HG03280 (cell line): ENCODE data around the gene EPHA3.

Experiments used
- ATAC-seq: cut with Tn5 transposase; IDR thresholded peaks from one replicate; pipeline ENCODE4 v1.9.1; 2021; ENCODE audit warnings: mild to moderate bottlenecking, moderate library complexity; ENCODE audit not compliant: unreplicated experiment

EPHA3 gene

DNA sequence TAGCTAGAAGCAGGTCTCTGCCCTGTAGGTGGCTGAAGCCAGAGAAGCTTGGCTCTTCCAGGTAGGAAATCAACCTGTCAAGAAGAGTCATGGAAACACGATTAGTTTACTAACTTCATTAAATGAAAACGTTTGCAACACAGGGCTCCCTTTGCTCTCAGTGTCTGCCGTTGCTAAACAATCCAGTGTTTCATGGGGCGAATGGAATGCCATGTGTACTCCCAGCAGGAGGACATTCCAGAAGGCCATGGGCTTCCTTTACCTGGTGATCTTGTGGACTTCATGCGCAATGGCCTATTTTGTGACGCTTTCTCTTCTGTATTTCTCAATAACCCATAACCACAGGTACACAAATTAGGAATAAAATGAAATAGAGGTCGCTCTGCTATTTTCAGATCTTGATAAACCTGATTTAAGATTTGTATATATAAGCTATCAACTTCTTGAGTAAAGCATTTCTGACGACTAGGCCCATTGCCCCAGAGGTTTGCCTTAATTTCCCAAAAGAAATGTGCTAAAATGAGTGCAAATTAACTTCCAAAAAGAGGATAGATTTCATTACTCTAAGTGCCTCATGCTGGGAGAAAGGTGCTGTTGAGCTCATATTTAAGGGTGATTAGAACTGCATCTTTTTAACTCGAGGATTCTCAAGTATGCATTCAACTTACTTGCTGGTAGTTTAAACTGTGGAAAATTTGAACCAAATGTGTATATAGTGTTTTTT is 171.0 kb downstream of the EPHA3 start:
- no peak for ATAC-seq

DNA sequence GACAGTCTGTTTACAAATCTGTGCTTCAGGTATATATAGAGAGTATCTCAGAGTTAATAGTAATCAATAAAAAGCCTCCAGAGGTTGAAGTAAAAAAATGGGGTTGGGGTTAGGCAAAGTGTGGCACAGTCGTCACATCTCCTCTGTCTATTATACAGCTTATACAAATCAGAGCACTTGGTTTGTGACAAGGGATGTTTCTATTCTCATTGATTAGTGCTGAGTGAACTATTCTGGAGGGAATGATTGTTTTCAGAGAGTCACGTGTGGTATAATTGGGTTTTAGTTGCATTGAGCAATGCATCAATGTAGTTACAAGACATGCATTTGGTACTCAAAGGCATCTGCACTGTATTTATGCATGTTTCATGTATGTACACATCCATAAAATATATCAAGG is 172.9 kb downstream of the EPHA3 start:
- no peak for ATAC-seq

DNA sequence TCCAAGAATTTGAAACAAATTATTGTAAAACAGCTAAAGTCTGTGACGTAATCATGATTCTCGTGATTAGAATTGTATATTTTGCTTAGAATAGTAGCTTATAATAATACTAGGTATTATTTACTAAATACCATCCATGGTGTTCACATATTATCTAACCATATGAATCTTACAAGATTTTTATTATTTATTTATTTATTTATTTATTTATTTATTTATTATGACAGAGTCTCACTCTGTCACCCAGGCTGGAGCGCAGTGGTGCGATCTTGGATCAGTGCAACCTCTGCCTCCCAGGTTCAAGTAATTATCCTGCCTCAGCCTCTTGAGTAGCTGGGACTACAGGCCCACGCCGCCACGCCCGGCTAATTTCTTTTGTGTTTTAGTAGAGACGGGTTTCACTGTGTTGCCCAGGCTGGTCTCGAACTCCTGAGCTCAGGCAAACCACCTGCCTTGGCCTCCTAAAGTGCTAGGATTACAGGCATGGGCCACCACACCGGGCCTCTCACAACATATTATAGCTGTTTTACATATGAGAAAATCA is 173.5 kb downstream of the EPHA3 start:
- ATAC-seq: no peak

DNA sequence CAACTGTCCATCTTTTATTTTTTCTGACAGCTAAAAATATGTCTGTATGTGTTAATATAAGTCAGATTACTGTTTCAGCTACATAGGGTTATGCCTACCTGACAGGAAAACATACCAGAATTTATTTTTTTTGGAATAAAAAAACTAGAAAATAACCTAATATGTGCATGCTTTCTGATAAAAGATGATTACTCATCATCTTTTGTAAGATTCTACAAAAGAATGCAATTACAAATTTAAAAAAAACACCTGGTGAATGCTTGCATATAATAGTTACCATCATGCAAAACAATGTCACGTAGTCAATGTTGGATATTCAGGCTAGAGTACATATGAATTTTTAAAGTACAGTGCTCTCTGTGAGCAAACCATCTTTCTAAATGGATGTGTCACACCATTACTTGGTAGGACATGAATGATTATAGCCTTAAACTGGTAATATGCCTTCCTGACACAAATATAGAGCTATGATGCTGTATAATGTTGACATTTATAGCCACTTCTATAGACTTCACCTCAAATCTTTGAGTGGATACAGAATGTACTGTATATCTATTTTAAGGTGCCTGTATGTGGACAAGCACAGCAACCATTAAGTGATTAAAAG is 180.6 kb downstream of the EPHA3 start:
- no peak for ATAC-seq

DNA sequence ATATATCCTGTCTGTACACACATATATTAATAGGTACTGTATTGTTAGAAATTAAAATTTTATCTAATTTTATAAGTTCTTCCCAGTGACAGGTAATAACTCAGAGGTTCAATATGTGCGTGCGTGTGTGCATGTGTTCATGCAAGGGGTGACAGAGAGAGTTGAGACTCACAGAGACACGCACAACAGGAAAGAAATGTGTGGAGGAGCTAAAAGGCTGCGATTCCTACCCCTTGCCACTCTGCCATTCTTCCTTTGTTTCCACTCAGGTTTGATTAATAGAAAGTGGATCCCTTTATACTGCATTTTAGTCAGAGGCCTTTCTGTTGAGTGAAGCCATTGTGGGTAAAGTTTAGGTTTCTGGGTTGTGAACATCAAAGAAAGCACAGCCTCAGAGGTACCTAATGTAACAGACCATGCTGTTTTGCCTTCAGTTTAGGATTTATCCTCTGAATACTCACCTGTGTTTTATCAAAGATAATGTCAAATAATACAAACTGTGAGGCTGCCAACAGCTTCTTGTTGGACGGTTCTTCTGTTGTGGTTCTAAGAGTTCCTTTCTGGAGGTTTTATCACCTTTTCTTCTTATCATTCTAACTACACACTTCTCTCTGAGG is 182.3 kb downstream of the EPHA3 start:
- no peak for ATAC-seq

DNA sequence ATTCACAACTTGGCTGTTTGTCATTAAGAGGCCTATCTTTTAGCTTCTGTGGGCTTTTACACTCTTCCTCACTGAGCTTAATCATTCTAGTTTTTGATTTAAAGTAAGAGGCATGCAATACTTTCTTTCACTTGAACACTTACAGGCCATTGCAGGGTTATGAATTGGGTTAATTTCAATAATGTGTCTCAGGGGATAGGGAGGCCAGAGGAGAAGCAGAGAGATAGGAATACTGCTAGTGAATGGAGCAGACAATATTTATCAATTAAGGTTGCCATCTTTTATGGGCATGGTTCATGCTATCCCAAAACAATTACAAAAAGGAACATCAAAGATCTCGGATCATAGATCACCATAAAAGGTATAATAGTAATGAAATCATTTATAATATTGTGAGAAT is 189.8 kb downstream of the EPHA3 start:
- no peak for ATAC-seq

DNA sequence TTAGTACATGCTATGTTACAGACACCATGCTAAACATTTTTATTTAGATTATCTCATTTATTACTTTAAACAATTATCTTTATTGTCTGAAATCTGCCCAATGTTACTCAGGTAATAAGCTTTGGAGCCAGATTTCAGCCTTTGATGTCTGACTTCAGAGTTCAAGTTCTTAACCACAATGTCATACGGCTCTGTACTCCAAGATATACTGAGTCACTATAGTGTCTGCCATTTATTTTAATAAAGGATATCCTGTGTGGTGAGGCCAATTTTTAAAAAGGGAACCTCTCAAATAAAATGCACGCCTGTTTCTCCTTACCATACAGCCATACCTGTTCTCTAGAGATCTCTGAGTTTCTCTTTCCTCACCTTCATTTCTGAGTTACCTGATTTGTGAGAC is 193.1 kb downstream of the EPHA3 start:
- no peak for ATAC-seq

DNA sequence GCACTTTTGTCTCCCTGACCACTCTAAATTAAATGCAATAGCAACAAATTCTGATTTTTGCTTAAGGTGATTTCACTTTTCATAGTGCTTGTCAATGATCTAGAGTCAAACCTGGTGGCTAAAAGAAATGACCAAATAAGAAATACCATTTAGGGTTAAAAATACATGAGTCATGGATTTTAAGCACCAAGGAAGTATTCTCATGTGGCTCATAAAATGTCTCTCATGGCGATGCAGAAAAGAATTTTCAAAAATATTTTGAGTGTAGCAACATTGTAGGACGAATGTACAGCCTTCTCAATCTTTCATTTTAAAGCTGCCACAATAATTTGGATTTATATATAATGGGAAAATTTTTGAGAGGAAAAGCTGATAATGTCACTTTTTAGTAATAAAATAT is 193.6 kb downstream of the EPHA3 start:
- no peak for ATAC-seq

DNA sequence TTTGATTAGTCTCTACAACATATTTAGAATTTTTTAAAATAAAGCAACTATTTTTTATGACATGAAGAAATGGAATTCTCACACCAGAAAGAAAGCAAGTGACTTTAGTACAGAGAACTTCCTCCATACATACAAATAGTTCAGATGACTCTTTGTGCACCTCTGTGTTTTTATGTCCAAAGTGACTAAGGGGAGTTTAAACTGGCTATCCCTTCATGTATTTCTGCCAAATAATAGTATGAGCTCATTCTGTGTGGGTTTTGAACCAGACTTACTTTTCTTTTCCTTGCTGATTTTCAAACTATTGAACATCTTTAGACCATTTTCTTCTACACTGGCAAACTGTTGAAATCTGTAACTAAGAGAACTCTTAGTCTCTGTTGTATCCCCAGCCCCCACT is 196.3 kb downstream of the EPHA3 start:
- ATAC-seq: no peak

DNA sequence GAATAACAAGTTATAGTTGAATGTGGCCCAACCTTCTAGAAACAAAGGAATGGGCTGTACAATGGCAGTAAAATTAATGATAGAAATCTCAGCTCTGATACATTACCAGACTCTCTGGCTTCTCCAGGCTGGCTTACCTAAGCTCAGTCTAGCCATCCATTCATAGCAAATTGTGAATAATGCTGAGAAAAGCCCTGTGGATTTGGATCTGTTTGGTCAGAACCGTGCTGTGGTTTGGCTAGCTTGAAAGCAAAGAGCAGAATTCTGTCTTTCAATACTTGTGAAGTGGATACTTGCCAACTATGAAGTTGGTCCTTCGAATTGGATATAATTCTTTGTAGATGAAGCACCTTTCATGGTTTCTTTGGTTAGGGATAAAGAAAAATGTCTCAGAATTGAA is 199.1 kb downstream of the EPHA3 start:
- no peak for ATAC-seq

DNA sequence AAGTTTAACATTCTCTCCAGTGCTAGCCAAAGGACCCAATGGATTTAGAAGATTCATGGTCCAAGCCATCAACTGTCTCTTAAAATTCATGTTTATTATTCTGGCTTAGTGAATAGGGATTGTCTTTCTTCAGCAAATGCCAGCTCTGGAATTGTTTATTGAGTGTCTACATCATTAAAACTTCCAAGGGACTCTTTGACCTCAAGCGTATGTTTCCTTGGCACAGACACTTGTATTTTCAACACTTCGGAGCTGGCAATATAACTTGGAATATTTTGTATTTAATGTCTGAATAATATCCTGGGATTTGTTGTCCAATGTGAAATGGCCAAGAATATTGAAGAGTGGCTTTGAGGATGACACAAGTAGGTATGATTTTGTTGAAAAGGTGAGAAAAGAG is 204.2 kb downstream of the EPHA3 start:
- no peak for ATAC-seq

DNA sequence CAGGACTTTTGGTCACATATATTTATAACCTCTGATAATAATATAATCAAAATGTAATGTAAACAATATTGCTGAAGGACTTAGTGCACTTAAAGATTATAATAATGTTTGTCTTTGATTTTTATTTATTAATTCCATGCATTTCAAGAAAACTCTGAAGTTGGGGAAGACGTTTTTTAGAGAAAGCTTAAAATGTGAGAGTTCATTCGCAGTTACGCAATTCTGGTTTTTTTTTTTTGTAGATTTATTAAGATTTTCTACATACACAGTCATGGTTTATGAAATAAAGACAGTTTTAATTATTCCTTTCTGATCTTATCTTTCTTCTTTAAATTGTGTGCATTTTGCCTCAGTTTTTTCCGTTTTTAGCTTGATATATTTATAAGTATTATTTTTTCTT is 204.7 kb downstream of the EPHA3 start:
- ATAC-seq: no peak

DNA sequence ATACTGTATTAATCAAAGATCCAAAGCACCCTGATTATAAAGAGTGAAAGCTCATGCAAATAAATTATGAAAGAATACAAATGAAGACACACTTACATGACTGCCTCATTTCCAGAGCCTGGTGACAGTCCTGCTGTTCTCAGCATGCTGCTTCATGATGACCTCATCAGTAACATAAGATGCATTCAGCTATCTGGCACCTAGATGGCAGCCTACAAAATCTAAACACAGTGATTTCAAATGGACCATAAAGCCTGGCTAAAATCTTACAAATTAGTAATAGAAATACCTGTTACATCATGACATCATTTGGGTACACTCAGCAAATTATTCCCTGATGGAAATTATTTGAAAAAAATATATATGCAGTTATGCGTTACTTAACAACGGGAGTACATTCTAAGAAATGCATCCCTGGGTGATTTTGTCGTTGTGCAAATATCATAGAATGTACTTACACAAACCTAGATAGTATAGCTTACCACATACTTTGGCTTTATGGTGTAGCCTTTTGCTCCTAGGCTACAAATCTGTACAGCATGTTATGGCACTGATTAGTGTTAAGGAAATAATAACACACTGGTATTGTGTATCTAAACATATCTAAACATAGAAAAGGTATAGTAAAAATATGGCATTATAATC is 207.2 kb downstream of the EPHA3 start:
- ATAC-seq: no peak

DNA sequence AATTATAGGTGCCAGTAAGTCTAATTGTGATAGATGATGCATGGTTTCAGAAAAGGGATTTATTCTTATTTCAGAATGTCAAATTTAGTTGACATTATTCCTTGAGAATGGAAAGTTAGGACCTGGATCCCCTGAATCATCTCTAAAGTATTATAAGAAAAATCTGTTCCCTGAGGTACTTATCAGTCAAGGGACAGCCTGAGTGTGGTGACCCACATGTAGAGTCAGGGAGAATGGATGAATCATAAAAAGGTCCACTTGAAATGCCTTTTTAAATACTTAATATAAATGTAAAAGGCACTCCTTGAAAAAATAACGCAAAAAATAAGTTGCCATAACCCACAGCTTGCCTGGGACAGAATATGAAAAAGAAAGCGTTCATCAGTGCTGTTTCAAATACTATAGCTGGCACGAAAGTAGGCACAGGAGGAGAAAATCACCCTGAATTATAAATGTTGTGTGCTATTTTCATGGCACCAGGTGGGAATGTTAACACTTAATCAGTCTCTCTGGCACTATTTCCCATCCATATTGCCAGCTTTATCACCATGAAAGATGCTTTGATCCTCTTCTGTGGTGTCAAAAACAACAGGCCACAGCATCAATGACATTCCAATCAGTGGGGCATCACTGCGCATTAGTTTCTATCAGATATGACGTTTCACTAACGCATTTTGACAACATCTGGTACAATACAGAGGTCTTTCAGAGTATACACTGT is 208.5 kb downstream of the EPHA3 start:
- no peak for ATAC-seq

DNA sequence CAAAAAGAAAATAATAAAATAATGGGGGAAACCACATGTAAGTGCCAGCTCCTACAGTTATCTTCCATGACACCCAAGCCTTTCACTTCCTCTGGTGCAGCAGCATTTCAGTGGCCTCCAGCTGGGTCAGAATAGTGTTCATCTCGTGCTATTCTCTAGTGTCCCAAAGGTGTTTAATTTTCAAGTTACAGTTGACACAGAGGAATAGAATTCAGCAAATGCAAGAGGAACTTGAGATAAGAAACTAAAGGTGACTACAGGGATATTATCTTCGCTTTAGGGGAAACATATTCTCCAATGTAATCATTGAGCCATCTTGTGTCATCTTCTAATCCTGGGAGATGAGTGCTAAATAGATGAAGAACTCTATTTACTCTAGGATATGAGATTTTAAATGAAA is 212.8 kb downstream of the EPHA3 start:
- no peak for ATAC-seq

DNA sequence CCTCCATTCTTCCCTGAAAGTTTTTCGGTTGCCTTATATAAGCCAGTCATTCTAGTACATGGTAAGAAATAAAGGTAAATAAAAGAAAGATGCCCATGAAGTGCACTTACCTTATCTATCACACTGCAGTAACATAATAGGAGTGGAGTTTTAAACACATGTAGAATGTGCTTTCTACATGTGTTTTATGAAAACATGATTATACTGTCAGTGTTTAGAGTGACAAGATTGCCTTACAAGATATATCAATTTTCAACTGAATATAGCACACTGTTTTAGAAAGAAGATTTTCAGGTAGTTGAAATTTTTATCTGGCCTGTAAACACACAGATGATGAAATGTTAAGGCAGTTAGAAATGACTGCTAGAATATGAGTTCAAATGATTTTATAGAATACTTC is 219.6 kb downstream of the EPHA3 start:
- ATAC-seq: no peak

DNA sequence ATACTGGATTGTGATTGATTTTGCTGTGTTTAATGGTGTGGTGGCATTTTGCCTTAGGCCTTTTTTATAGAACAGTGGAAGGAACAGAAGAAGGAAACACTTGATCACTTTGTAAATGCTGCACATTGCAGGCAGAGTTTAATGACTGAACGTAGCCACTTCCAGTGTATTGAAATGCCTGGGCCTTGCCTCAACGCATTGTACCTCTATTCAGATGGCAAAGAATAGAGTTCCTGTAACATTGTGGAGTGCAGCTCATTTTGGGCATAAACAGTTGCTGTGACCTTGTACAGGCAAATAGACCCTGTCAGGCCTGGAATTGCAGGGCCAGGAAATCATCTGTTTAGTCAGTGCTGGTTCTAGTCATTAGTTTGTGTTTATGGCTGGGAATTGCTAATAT is 225.0 kb downstream of the EPHA3 start:
- ATAC-seq: no peak

DNA sequence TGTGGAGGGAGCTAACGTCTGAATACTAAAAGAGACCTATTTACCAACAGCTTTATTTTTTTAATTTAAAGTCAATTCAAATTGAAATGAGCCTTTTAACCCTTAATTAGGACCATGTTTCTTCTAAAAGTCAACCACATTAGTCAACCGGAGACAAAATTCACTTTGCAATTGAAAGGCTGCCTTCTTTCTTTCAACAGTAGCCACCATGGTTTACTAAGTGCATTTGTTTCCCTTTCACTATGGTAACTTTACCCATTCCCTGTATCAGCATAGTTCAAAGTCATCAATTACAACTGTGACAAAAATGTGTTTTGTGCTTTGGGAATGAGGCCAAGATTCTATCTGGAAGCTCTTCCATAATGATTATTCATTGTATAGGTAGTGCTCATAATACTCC is 225.4 kb downstream of the EPHA3 start:
- ATAC-seq: no peak

DNA sequence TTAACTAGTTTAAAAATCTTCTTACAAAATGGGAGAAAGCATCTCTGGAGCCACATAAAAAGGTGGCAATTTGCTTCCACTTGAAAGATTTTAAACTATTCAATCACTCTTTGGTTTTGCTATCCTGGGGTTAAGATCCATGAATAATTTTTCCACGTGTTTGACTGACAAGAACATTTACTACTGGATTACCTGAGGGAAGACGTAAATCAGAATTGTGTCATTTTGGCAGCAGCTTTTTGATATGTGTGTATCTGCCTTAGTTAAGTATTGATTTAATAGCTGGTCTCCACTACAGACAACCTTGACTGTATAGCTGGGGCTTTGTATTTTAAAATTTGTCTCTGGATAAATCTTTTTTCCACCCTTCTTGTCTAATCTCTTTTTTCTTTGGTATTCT is 228.3 kb downstream of the EPHA3 start:
- no peak for ATAC-seq

DNA sequence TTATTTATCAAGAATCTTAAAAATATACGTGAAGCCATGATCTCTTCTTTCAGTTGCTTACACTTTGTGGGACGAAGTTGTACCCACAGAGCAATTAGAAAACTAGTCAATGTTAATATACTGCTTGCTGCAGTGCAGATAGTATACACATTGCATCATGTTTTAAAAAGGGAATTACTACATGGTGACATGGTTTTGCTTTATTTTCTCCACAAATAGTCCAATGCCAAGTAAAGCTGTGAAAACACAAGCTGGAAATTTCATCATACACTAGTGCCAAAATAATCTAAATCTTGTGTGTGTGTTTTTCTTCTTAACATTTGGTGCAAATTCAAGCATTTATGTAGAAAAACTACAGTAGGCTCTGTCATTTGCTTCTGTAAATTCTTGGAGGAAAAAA is 233.0 kb downstream of the EPHA3 start:
- no peak for ATAC-seq

DNA sequence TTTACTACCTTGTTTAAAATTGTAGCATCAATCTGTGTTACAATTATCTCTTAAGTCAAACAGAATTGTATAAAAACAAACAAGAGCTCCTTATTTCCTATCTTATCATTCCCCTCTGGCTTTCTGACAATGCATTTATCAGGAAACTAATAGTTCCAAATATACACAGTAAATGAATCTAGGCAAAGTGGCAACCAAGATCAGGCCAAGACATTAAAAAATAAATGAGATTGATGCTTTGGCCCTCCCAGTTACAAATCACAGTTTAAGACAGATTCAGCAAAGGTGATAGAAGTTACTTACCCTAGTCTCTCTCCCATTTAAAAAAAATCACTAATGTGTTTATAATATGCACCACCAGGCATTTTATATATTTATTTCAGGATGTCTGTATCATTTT is 236.7 kb downstream of the EPHA3 start:
- ATAC-seq: no peak
